HepG2 (cell line): ENCODE measurements around the gene LANCL3.

Source experiments
- CEBPB ChIP-seq: IDR thresholded peaks from 2 replicates; pipeline ENCODE4 v1.6.1; 2011; ENCODE audit warnings: low read depth, low read length, improper control_type of control experiment, borderline replicate concordance
- CTCF ChIP-seq: sonication (generic); formaldehyde crosslinking; IDR thresholded peaks from 2 replicates; pipeline ENCODE4 v1.5.0; 2020; ENCODE audit warnings: mild to moderate bottlenecking, missing genetic modification reagents, moderate library complexity
- EZH2 ChIP-seq: conservative IDR thresholded peaks from 2 replicates; pipeline ENCODE4 v1.6.1; 2012; ENCODE audit warnings: mild to moderate bottlenecking, low read depth, low read length, moderate library complexity
- MAX ChIP-seq: IDR thresholded peaks from 2 replicates; pipeline ENCODE4 v1.6.1; 2012; ENCODE audit warnings: inconsistent platforms
- PCBP2 ChIP-seq: fragments of 200-400 bp; formaldehyde crosslinking; optimal IDR thresholded peaks from 2 replicates; pipeline ENCODE3; 2018; ENCODE audit warnings: low read length, low read depth; ENCODE audit not compliant: poor library complexity, severe bottlenecking
- SAP130 ChIP-seq: IDR thresholded peaks from 2 replicates; pipeline ENCODE4 v1.6.1; 2016; ENCODE audit warnings: low read depth
- SP1 ChIP-seq, 2 experiments: fragments of 450-650 bp in 1 of 2; sonication (generic) in 1 of 2; formaldehyde crosslinking in 1 of 2; IDR thresholded peaks; 2 replicates each; pipeline versions ENCODE4 v1.4.0 to v1.6.1; 2016 to 2020; ENCODE audit warnings: missing genetic modification reagents in 1 of 2
- STAT6 ChIP-seq: sonication (generic); formaldehyde crosslinking; IDR thresholded peaks from 2 replicates; pipeline ENCODE4 v1.4.0; 2020; ENCODE audit warnings: missing genetic modification reagents, mild to moderate bottlenecking, borderline replicate concordance
- TAF15 ChIP-seq: fragments of 200-400 bp; formaldehyde crosslinking; IDR thresholded peaks from one replicate; pipeline ENCODE4 v1.6.1; 2018; ENCODE audit warnings: mild to moderate bottlenecking, low read depth, low read length; ENCODE audit not compliant: poor library complexity, severe bottlenecking
- ZBTB43 ChIP-seq: sonication (generic); formaldehyde crosslinking; conservative IDR thresholded peaks from 2 replicates; pipeline ENCODE4 v1.4.0; 2020; ENCODE audit warnings: missing genetic modification reagents
- ZNF350 ChIP-seq: sonication (generic); formaldehyde crosslinking; IDR thresholded peaks from 2 replicates; pipeline ENCODE4 v1.4.0; 2020; ENCODE audit warnings: mild to moderate bottlenecking, low read depth, missing genetic modification reagents, borderline replicate concordance
- ZNF75D ChIP-seq: sonication (generic); formaldehyde crosslinking; IDR thresholded peaks from 2 replicates; pipeline ENCODE4 v1.8.1; 2023; ENCODE audit warnings: missing genetic modification reagents, mild to moderate bottlenecking, borderline replicate concordance

- TF ChIP-seq MAX = no peak
- no peak for TF ChIP-seq SP1 (IDR thresholded peaks at IDR 0.05)
- TF ChIP-seq SP1 (CRISPR knock-in tag; IDR thresholded peaks at IDR 0.05) = no peak
- no peak for TF ChIP-seq CEBPB
- TF ChIP-seq EZH2 = no peak
- no peak for TF ChIP-seq STAT6 (CRISPR knock-in tag)
- TF ChIP-seq PCBP2 = no peak
- no peak for TF ChIP-seq ZBTB43 (CRISPR knock-in tag)
- no peak for TF ChIP-seq ZNF350
- no peak for TF ChIP-seq ZNF75D (CRISPR knock-in tag)
- no peak for TF ChIP-seq SAP130 (CRISPR knock-in tag)
- no peak for TF ChIP-seq TAF15
- no peak for TF ChIP-seq CTCF
Observed at GRCh38 chrX:37542791-37543190, 28.7 kb upstream of the LANCL3 start.
